ENCODE data around the gene MCAT.

The MCAT gene

GRCh38 chr22:43168471-43169309, 25.5 kb upstream of the MCAT start:
- ChIA-PET CTCF (interaction anchor here (0.6 kb wide), 1 partner anchor 74 kb away, joined by 4 read pairs; no protein-coding TSS in a partner anchor), POLR2A (interaction anchor here (0.6 kb wide), 1 partner anchor 275 kb away, joined by 4 read pairs; no protein-coding TSS in a partner anchor)
- DNase-seq (ENCODE audit: extremely low spot score) = no peak
- no peak for TF ChIP-seq CTCF (IDR thresholded peaks at IDR 0.05; ENCODE audit: control extremely low read depth, extremely low read depth, low read depth, missing control alignments)

- POLR2A ChIA-PET = no interaction called here
- TF ChIP-seq CTCF (IDR thresholded peaks at IDR 0.05; ENCODE audit: control extremely low read depth, extremely low read depth, low read depth, missing control alignments) = no peak
- CTCF ChIA-PET = no interaction called here
Observed at GRCh38 chr22:43167001-43167589, 23.9 kb upstream of the MCAT start.

GRCh38 chr22:43166132-43166930, 23.1 kb upstream of the MCAT start:
- no peak for TF ChIP-seq CTCF (IDR thresholded peaks at IDR 0.05; ENCODE audit: control extremely low read depth, extremely low read depth, low read depth, missing control alignments)
- POLR2A ChIA-PET = no interaction called here
- CTCF ChIA-PET = no interaction called here
- no peak for DNase-seq (ENCODE audit: extremely low spot score)

More at GRCh38 chr22:43167001-43167589, 23.9 kb upstream of the MCAT start:
- no peak for DNase-seq (ENCODE audit: extremely low spot score)

GRCh38 chr22:43164636-43165035, 21.4 kb upstream of the MCAT start:
- ChIA-PET POLR2A (no interaction called here), CTCF (no interaction called here)
- no peak for TF ChIP-seq CTCF (IDR thresholded peaks at IDR 0.05; ENCODE audit: control extremely low read depth, extremely low read depth, low read depth, missing control alignments)
- DNase-seq (ENCODE audit: extremely low spot score) = no peak

GRCh38 chr22:43163241-43163795, 20.1 kb upstream of the MCAT start:
- no peak for DNase-seq (ENCODE audit: extremely low spot score)
- ChIA-PET POLR2A (interaction anchor here (0.7 kb wide), 1 partner anchor 11 kb away, joined by 3 read pairs; no protein-coding TSS in a partner anchor), CTCF (no interaction called here)
- no peak for TF ChIP-seq CTCF (IDR thresholded peaks at IDR 0.05; ENCODE audit: control extremely low read depth, extremely low read depth, low read depth, missing control alignments)
